SK-N-SH (cell line): ENCODE measurements around the gene NUSAP1.

Source experiments
- EP300 ChIP-seq, 2 experiments: IDR thresholded peaks; 2 replicates each; pipeline versions ENCODE4 v1.4.0 to v1.6.1; 2012; ENCODE audit warnings: borderline replicate concordance in 1 of 2, low read depth in 1 of 2, low read length in 1 of 2
- JUND ChIP-seq: IDR thresholded peaks from 2 replicates; pipeline ENCODE4 v1.4.0; 2012
- MXI1 ChIP-seq: IDR thresholded peaks from 2 replicates; pipeline ENCODE4 v1.6.1; 2012; ENCODE audit warnings: mild to moderate bottlenecking, low read depth, low read length, improper control_type of control experiment
- POLR2AphosphoS5 ChIP-seq: IDR thresholded peaks from 2 replicates; pipeline ENCODE4 v1.6.1; 2012; ENCODE audit warnings: low read depth, low read length
- SIN3A ChIP-seq: IDR thresholded peaks from 2 replicates; pipeline ENCODE4 v1.6.1; 2012; ENCODE audit warnings: low read depth, mild to moderate bottlenecking, low read length, moderate library complexity, borderline replicate concordance
- TAF1 ChIP-seq: IDR thresholded peaks from 2 replicates; pipeline ENCODE4 v1.6.1; 2012; ENCODE audit warnings: low read depth, mild to moderate bottlenecking, low read length, moderate library complexity, borderline replicate concordance
- TCF12 ChIP-seq: IDR thresholded peaks from 2 replicates; pipeline ENCODE4 v1.4.0; 2012
- TF ChIP-seq, protein P1 (sequence below): fragments of 200-600 bp; sonication (generic); IDR thresholded peaks from 2 replicates; pipeline ENCODE4 v1.6.1; 2017; ENCODE audit warnings: antibody characterized with exemption, mild to moderate bottlenecking, moderate library complexity
- TF ChIP-seq, protein P2 (sequence below): IDR thresholded peaks from 2 replicates; pipeline ENCODE4 v1.4.0; 2012; ENCODE audit warnings: low read depth
- TF ChIP-seq, protein P3 (sequence below): IDR thresholded peaks from 2 replicates; pipeline ENCODE4 v1.4.0; 2012; ENCODE audit warnings: low read depth, borderline replicate concordance
- TF ChIP-seq, protein P4 (sequence below): fragments of 150-350 bp; IDR thresholded peaks from 2 replicates; pipeline ENCODE4 v1.6.1; 2017; ENCODE audit warnings: antibody characterized with exemption, low read length, low read depth, borderline replicate concordance
- TF ChIP-seq, protein P5 (sequence below): IDR thresholded peaks from 2 replicates; pipeline ENCODE4 v1.6.1; 2012; ENCODE audit warnings: mild to moderate bottlenecking, low read depth, low read length, moderate library complexity

DNA sequence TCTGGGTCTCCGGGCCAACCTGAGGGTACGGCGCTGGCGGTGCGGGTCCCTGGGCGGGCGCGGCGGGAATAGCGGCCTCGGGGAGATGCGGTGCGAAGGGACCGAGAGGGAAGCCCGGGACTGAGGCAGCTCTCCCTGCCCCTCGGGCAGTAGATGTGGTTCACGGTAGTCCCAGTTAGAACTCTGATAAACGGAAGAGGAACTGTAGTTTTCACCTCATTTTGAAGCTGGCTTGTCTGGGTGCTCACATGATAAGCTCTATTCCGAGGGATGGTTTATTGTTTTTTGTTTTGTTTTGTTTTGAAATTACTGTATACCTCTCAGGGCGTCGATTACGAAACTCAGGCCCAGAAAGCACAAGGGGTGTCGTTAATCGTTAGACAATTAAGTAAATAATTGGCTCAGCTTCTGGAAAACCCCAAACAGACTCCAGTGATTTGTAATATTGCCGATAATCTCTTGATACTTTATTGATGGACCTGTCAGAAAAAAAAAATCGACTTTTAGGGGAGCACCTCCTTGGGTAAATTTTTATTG lies 413 bp downstream of the NUSAP1 start:
- TF ChIP-seq POLR2AphosphoS5 (no peak), MXI1 (no peak), TAF1 (no peak), TCF12 (no peak), JUND (no peak), SIN3A (no peak), EP300 (IDR thresholded peaks at IDR 0.05; ENCODE audit: borderline replicate concordance in 1 of 2, low read depth in 1 of 2, low read length in 1 of 2) (no peak)
- TF ChIP-seq, protein P1, sequence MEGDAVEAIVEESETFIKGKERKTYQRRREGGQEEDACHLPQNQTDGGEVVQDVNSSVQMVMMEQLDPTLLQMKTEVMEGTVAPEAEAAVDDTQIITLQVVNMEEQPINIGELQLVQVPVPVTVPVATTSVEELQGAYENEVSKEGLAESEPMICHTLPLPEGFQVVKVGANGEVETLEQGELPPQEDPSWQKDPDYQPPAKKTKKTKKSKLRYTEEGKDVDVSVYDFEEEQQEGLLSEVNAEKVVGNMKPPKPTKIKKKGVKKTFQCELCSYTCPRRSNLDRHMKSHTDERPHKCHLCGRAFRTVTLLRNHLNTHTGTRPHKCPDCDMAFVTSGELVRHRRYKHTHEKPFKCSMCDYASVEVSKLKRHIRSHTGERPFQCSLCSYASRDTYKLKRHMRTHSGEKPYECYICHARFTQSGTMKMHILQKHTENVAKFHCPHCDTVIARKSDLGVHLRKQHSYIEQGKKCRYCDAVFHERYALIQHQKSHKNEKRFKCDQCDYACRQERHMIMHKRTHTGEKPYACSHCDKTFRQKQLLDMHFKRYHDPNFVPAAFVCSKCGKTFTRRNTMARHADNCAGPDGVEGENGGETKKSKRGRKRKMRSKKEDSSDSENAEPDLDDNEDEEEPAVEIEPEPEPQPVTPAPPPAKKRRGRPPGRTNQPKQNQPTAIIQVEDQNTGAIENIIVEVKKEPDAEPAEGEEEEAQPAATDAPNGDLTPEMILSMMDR, result no peak
- TF ChIP-seq, protein P2, sequence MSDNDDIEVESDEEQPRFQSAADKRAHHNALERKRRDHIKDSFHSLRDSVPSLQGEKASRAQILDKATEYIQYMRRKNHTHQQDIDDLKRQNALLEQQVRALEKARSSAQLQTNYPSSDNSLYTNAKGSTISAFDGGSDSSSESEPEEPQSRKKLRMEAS, result 0 out of 2 replicates have a peak, but pooled peaks have one; percentile 5
- TF ChIP-seq, protein P3, sequence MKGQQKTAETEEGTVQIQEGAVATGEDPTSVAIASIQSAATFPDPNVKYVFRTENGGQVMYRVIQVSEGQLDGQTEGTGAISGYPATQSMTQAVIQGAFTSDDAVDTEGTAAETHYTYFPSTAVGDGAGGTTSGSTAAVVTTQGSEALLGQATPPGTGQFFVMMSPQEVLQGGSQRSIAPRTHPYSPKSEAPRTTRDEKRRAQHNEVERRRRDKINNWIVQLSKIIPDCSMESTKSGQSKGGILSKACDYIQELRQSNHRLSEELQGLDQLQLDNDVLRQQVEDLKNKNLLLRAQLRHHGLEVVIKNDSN, result no peak
- TF ChIP-seq, protein P4, sequence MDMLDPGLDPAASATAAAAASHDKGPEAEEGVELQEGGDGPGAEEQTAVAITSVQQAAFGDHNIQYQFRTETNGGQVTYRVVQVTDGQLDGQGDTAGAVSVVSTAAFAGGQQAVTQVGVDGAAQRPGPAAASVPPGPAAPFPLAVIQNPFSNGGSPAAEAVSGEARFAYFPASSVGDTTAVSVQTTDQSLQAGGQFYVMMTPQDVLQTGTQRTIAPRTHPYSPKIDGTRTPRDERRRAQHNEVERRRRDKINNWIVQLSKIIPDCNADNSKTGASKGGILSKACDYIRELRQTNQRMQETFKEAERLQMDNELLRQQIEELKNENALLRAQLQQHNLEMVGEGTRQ, result no peak
- TF ChIP-seq, protein P5, sequence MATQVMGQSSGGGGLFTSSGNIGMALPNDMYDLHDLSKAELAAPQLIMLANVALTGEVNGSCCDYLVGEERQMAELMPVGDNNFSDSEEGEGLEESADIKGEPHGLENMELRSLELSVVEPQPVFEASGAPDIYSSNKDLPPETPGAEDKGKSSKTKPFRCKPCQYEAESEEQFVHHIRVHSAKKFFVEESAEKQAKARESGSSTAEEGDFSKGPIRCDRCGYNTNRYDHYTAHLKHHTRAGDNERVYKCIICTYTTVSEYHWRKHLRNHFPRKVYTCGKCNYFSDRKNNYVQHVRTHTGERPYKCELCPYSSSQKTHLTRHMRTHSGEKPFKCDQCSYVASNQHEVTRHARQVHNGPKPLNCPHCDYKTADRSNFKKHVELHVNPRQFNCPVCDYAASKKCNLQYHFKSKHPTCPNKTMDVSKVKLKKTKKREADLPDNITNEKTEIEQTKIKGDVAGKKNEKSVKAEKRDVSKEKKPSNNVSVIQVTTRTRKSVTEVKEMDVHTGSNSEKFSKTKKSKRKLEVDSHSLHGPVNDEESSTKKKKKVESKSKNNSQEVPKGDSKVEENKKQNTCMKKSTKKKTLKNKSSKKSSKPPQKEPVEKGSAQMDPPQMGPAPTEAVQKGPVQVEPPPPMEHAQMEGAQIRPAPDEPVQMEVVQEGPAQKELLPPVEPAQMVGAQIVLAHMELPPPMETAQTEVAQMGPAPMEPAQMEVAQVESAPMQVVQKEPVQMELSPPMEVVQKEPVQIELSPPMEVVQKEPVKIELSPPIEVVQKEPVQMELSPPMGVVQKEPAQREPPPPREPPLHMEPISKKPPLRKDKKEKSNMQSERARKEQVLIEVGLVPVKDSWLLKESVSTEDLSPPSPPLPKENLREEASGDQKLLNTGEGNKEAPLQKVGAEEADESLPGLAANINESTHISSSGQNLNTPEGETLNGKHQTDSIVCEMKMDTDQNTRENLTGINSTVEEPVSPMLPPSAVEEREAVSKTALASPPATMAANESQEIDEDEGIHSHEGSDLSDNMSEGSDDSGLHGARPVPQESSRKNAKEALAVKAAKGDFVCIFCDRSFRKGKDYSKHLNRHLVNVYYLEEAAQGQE, result no peak
